H1 (cell line): ENCODE measurements around the gene RNF5. TPM values are rescaled to one million over a fixed set of nuclear protein-coding genes. Genes with fewer than 3 reads are reported as not detected.
A peak's percentile ranks its signal among the peaks of the same experiment; 100 is the strongest.

ENCODE experiments used
- CTCF ChIA-PET: fragments of 300-600 bp; sonication (Branson Sonifier 250); formaldehyde crosslinking; loops from one replicate; lab custom pipeline; 2021; ENCODE audit not compliant: partially characterized antibody; lab: Charles Lee
- POLR2A ChIA-PET: fragments of 300-600 bp; sonication (Branson Sonifier 250); formaldehyde crosslinking; loops from one replicate; lab custom pipeline; 2021; ENCODE audit warnings: inconsistent platforms; ENCODE audit not compliant: partially characterized antibody; lab: Charles Lee
- DNase-seq, 2 experiments: peaks; one replicate each; pipeline versions ENCODE4 v3.0.0 to v3.0.0-alpha.2; 2010 to 2022; ENCODE audit warnings: low spot score in 2 of 2, low read depth in 1 of 2, mixed read lengths in 1 of 2
- FAIRE-seq: peaks from 2 replicates; lab custom pipeline; 2011; peaks lifted over from hg19 to GRCh38; lab: Jason Lieb, UNC
- H2AFZ ChIP-seq: 2 replicates; pipeline ENCODE4 v1.8.1; 2012; ENCODE audit warnings: low read length, inconsistent platforms
- H2AK5ac ChIP-seq: 2 replicates; pipeline ENCODE4 v1.6.1; 2013; ENCODE audit warnings: low read depth, low read length
- H2BK120ac ChIP-seq: replicated peaks from 2 replicates; pipeline ENCODE3; 2013; ENCODE audit warnings: low read depth, low read length, inconsistent platforms
- H2BK12ac ChIP-seq: 2 replicates; pipeline ENCODE4 v1.6.1; 2013; ENCODE audit warnings: low read depth, low read length
- H2BK15ac ChIP-seq: 2 replicates; pipeline ENCODE4 v1.6.1; 2013; ENCODE audit warnings: low read length
- H2BK20ac ChIP-seq: 2 replicates; pipeline ENCODE4 v1.6.1; 2013; ENCODE audit warnings: low read length
- H2BK5ac ChIP-seq: 2 replicates; pipeline ENCODE4 v1.6.1; 2013; ENCODE audit warnings: low read depth, low read length
- H3K14ac ChIP-seq: 2 replicates; pipeline ENCODE4 v1.6.1; 2013; ENCODE audit warnings: inconsistent platforms; ENCODE audit not compliant: insufficient read length
- H3K18ac ChIP-seq: 2 replicates; pipeline ENCODE4 v1.6.1; 2013; ENCODE audit warnings: low read length; ENCODE audit errors: extremely low read depth
- H3K23ac ChIP-seq: 2 replicates; pipeline ENCODE4 v1.6.1; 2013; ENCODE audit warnings: inconsistent platforms; ENCODE audit not compliant: insufficient read length
- H3K23me2 ChIP-seq: 2 replicates; pipeline ENCODE4 v1.6.1; 2013; ENCODE audit warnings: low read depth, low read length
- H3K27ac ChIP-seq: 2 replicates; pipeline ENCODE4 v1.6.1; 2011; ENCODE audit warnings: low read depth, low read length, inconsistent platforms
- H3K27me3 ChIP-seq, 4 experiments: replicated peaks in 1 of 4; 1 replicate in 1 of 4; 2 replicates in 3 of 4; pipeline versions ENCODE4 v1.6.1 to v1.8.1; 2011 to 2013; ENCODE audit warnings: low read length in 3 of 4, mild to moderate bottlenecking in 3 of 4, inconsistent platforms in 2 of 4, mixed read lengths in 2 of 4, moderate library complexity in 1 of 4; ENCODE audit not compliant: control insufficient read depth in 3 of 4, insufficient read depth in 3 of 4; ENCODE audit errors: extremely low read depth in 1 of 4
- H3K36me3 ChIP-seq, 4 experiments: 2 replicates each; pipeline versions ENCODE4 v1.6.1 to v1.8.1; 2011 to 2013; ENCODE audit warnings: mild to moderate bottlenecking in 4 of 4, low read length in 3 of 4, moderate library complexity in 2 of 4, control low read depth in 1 of 4, inconsistent platforms in 1 of 4; ENCODE audit not compliant: insufficient read depth in 4 of 4, control insufficient read depth in 2 of 4
- H3K4ac ChIP-seq: replicated peaks from 2 replicates; pipeline ENCODE3; 2013; ENCODE audit warnings: low read length, low read depth, mixed read lengths, inconsistent platforms; ENCODE audit not compliant: insufficient read length
- H3K4me1 ChIP-seq, 4 experiments: replicated peaks in 1 of 4; 1 replicate in 1 of 4; 2 replicates in 3 of 4; pipeline versions ENCODE4 v1.6.1 to v1.8.1; 2011 to 2013; ENCODE audit warnings: low read length in 3 of 4, inconsistent platforms in 2 of 4, mixed read lengths in 1 of 4; ENCODE audit not compliant: insufficient read depth in 4 of 4, control insufficient read depth in 3 of 4
- H3K4me2 ChIP-seq, 2 experiments: 2 replicates each; pipeline versions ENCODE4 v1.6.1 to v1.8.1; 2011 to 2013; ENCODE audit warnings: low read depth in 2 of 2, low read length in 2 of 2, control low read depth in 1 of 2, inconsistent platforms in 1 of 2, mild to moderate bottlenecking in 1 of 2; ENCODE audit not compliant: insufficient read depth in 1 of 2
- H3K4me3 ChIP-seq, 4 experiments: fragments of 200-600, 300-600 bp in 1 of 4; sonication (generic), shearing (Covaris generic), sonication (Bioruptor Twin) in 1 of 4; 2 replicates each; pipeline versions ENCODE4 v1.5.1 to v1.8.1; 2011 to 2016; ENCODE audit warnings: low read length in 4 of 4, low read depth in 3 of 4, control low read depth in 2 of 4, inconsistent platforms in 2 of 4, mild to moderate bottlenecking in 2 of 4, mixed read lengths in 1 of 4, moderate library complexity in 1 of 4; ENCODE audit not compliant: insufficient read depth in 2 of 4; ENCODE audit errors: extremely low read depth in 1 of 4
- H3K56ac ChIP-seq: replicated peaks from 2 replicates; pipeline ENCODE3; 2013; ENCODE audit warnings: low read depth, mild to moderate bottlenecking, mixed read lengths, low read length, inconsistent platforms; ENCODE audit not compliant: insufficient read length
- H3K79me1 ChIP-seq: 2 replicates; pipeline ENCODE4 v1.6.1; 2013; ENCODE audit warnings: low read depth, low read length, control low read depth
- H3K79me2 ChIP-seq, 2 experiments: 2 replicates each; pipeline versions ENCODE4 v1.6.1 to v1.8.1; 2012 to 2013; ENCODE audit warnings: low read length in 2 of 2, mild to moderate bottlenecking in 2 of 2, inconsistent platforms in 1 of 2; ENCODE audit not compliant: insufficient read depth in 2 of 2, control insufficient read depth in 1 of 2
- H3K9ac ChIP-seq, 4 experiments: replicated peaks in 1 of 4; 1 replicate in 1 of 4; 2 replicates in 3 of 4; pipeline versions ENCODE4 v1.6.1 to v1.8.1; 2011 to 2013; ENCODE audit warnings: low read depth in 3 of 4, low read length in 3 of 4, control low read depth in 2 of 4, mild to moderate bottlenecking in 2 of 4, moderate library complexity in 2 of 4, inconsistent platforms in 1 of 4; ENCODE audit errors: extremely low read depth in 1 of 4
- H3K9me3 ChIP-seq, 2 experiments: 2 replicates each; pipeline versions ENCODE4 v1.6.1 to v1.8.1; 2012 to 2013; ENCODE audit warnings: mild to moderate bottlenecking in 2 of 2, moderate library complexity in 2 of 2, control low read depth in 1 of 2, inconsistent platforms in 1 of 2, low read depth in 1 of 2, low read length in 1 of 2, mixed read lengths in 1 of 2; ENCODE audit not compliant: insufficient read depth in 2 of 2
- H4K20me1 ChIP-seq, 2 experiments: replicated peaks in 1 of 2; 2 replicates each; pipeline versions ENCODE3 to v1.8.1; 2011 to 2013; ENCODE audit warnings: inconsistent platforms in 2 of 2, low read length in 2 of 2, mild to moderate bottlenecking in 1 of 2; ENCODE audit not compliant: insufficient read depth in 2 of 2, control insufficient read depth in 1 of 2
- H4K5ac ChIP-seq: 2 replicates; pipeline ENCODE4 v1.6.1; 2013; ENCODE audit warnings: low read length, low read depth, mixed read lengths, inconsistent platforms; ENCODE audit not compliant: insufficient read length
- H4K8ac ChIP-seq: 2 replicates; pipeline ENCODE4 v1.8.0; 2013; ENCODE audit warnings: mild to moderate bottlenecking, moderate library complexity, low read length, inconsistent platforms; ENCODE audit not compliant: insufficient read depth; ENCODE audit errors: extremely low read depth
- H4K91ac ChIP-seq: replicated peaks from 2 replicates; pipeline ENCODE3; 2013; ENCODE audit warnings: low read length, mixed read lengths, inconsistent platforms; ENCODE audit not compliant: insufficient read length
- CTCF ChIP-seq, 3 experiments: IDR thresholded peaks; 1 replicate in 2 of 3; 2 replicates in 1 of 3; pipeline versions ENCODE4 v1.5.1 to v1.6.1; 2011; ENCODE audit warnings: low read length in 3 of 3, mild to moderate bottlenecking in 3 of 3, inconsistent platforms in 2 of 3, low read depth in 1 of 3, moderate library complexity in 1 of 3; ENCODE audit not compliant: insufficient read depth in 1 of 3; ENCODE audit errors: control extremely low read depth in 1 of 3
- EGR1 ChIP-seq: IDR thresholded peaks from 2 replicates; pipeline ENCODE4 v1.6.1; 2011; ENCODE audit warnings: low read depth, low read length, borderline replicate concordance
- SP1 ChIP-seq: IDR thresholded peaks from 2 replicates; pipeline ENCODE4 v1.6.1; 2011; ENCODE audit warnings: low read depth, low read length
- WGBS, 2 experiments: shearing (Covaris generic) in 1 of 2; methylation state at CpG; one replicate each; pipeline versions ENCODE4 v1.1.6 to v1.1.7; 2013 to 2015; ENCODE audit warnings: low lambda C conversion rate in 2 of 2, mixed read lengths in 2 of 2, inconsistent platforms in 1 of 2, low coverage in 1 of 2, missing lambda C conversion rate in 1 of 2; ENCODE audit not compliant: insufficient replicate concordance in 2 of 2, insufficient coverage in 1 of 2, insufficient read length in 1 of 2; ENCODE audit errors: extremely low coverage in 1 of 2, missing lambda C conversion rate in 1 of 2; 5-methylcytosine and 5-hydroxymethylcytosine counted together
- polyA plus RNA-seq, 7 experiments: library from polyadenylated mRNA; depleted of rRNA in 3 of 7; stranded (reverse) in 5 of 7; unstranded in 2 of 7; fragments of >200 nt in 5 of 7; fragments of 200-250 nt in 2 of 7; gene quantifications; 1 replicate in 5 of 7; 2 replicates in 1 of 7; 4 replicates in 1 of 7; pipeline versions ENCODE4 v1.2.1 to v1.2.3, GENCODE V29; 2011 to 2013; ENCODE audit warnings: missing spikeins in 2 of 7, mixed read lengths in 2 of 7
- total RNA-seq: library from RNA; stranded (reverse); fragmentation: NEBNext Ultra II Directional; extraction: Animal tissue kit (Norgen Biotek cat#: 25700); gene quantifications from 2 replicates; pipeline ENCODE4 v1.2.1, GENCODE V29; 2021

Gene RNF5
- total and polyA plus RNA-seq, 2 of the 8 experiments (the other 6 are each of a cell fraction or from before 2014, with no cell fraction given), result 90.0 to 158 TPM

- Histone ChIP-seq H4K91ac (peak within 1 kb of the TSS; percentile 76), H2BK120ac (peak within 1 kb of the TSS; percentile 88), H4K20me1 (no peaks in the 10 kb centered on the region), H3K9me3 (no peaks in the 10 kb centered on the region), H2AFZ (no peak within 1 kb of the TSS), H2BK12ac (peak within 1 kb of the TSS; percentile 94; the same call in 1 of the 2 replicates), H3K27ac (no peak within 1 kb of the TSS), H3K4ac (no peak within 1 kb of the TSS), H3K23me2 (peaks cover 11% of the 10 kb centered on the region), H4K8ac (peak within 1 kb of the TSS; percentile 54), H2BK20ac (peak within 1 kb of the TSS; percentile 72; the same call in 1 of the 2 replicates), H3K23ac (no peak within 1 kb of the TSS), H3K4me2 (peak within 1 kb of the TSS; percentile 57 to 90), H3K79me1 (no peaks in the 10 kb centered on the region; the same call in 1 of the 2 replicates), H3K56ac (no peak within 1 kb of the TSS), H3K18ac (peak within 1 kb of the TSS; percentile 97), H4K5ac (peak within 1 kb of the TSS; percentile 54), H2AK5ac (peak within 1 kb of the TSS; percentile 40), H3K79me2 (peaks cover 0 to 13% of the 10 kb centered on the region in 2 experiments; a peak in 2 of 4 replicates), H2BK15ac (peak within 1 kb of the TSS; percentile 99), H3K4me3 (peak within 1 kb of the TSS in 1 of 4 experiments; percentile 42; a peak in 2 of 8 replicates), H2BK5ac (peak within 1 kb of the TSS; percentile 92; the same call in 1 of the 2 replicates), H3K14ac (no peak within 1 kb of the TSS), H3K36me3 (peaks cover 0 to 6% (median 3%) of the 10 kb centered on the region in 4 experiments; a peak in 4 of 8 replicates), H3K4me1 (peaks cover 8 to 45% (median 26%) of the 10 kb centered on the region in 4 experiments), H3K27me3 (no peaks in the 10 kb centered on the region), H3K9ac (no peak within 1 kb of the TSS)
- ChIA-PET CTCF (interaction anchor here (1.0 to 1.6 kb wide), 6 partner anchors 10 to 778 kb away, joined by 3 to 6 read pairs (median 4); no protein-coding TSS in a partner anchor), POLR2A (interaction anchor here (1.0 to 13.3 kb wide), 6 partner anchors 13 to 779 kb away, joined by 3 to 194 read pairs (median 8); partner anchors contain the start of genes AGPAT1, PRRT1, RNF5 and TNXB)
- no peak for TF ChIP-seq CTCF (IDR thresholded peaks at IDR 0.05; ENCODE audit: control extremely low read depth in 1 of 3, insufficient read depth in 1 of 3, low read depth in 1 of 3, low read length in 3 of 3)
- peak; percentile 79 for TF ChIP-seq SP1
- TF ChIP-seq EGR1, result peak; percentile 35; the same call in 1 of the 2 replicates
- DNase-seq (no peak), FAIRE-seq (no peak)
- 59% methylated on average over 3 of the region's 5 CpGs; no CpG with 5 or more reads in 1 of the 2 experiments for WGBS, 2 experiments
Measured at GRCh38 chr6:32192608-32193039, 14.4 kb downstream of the RNF5 start, which contains the start of gene GPSM3. GPSM3 (minus strand) TSS chr6:32192643; CDS start chr6:32192513, 130 bp downstream.
